PC-3 (cell line): Measurements from ENCODE around the gene C16orf54. TPM values are rescaled to one million over a fixed set of nuclear protein-coding genes. Genes with fewer than 3 reads are reported as not detected.

Experiments
- ATAC-seq: fragments of 200-7000 bp; cut with Tn5 transposase; 2 replicates; pipeline ENCODE4 v1.9.1; 2020; ENCODE audit warnings: mild to moderate bottlenecking, moderate library complexity
- BruUV-seq: library from RNA; stranded (reverse); fragments of 400-500 nt; replicated peaks from 2 replicates; lab custom pipeline; 2021; lab: Mats Ljungman, UMichigan
- CTCF ChIA-PET: fragments of 300-600 bp; sonication (Branson Sonifier 250); formaldehyde crosslinking; loops from one replicate; lab custom pipeline; 2022; ENCODE audit warnings: antibody characterized with exemption; lab: Charles Lee
- POLR2A ChIA-PET: fragments of 300-600 bp; sonication (Branson Sonifier 250); formaldehyde crosslinking; loops from one replicate; lab custom pipeline; 2022; ENCODE audit warnings: antibody characterized with exemption; ENCODE audit not compliant: unreplicated experiment; lab: Charles Lee
- DNase-seq: peaks from one replicate; pipeline ENCODE4 v3.0.0-alpha.2; 2015
- H2AFZ ChIP-seq: fragments of 300-600 bp; sonication (generic); 2 replicates; pipeline ENCODE4 v1.6.0; 2016; ENCODE audit warnings: antibody characterized with exemption, low read length
- H3F3A ChIP-seq: fragments of 300-600 bp; sonication (generic); one replicate; pipeline ENCODE4 v1.6.0; 2017; ENCODE audit warnings: antibody characterized with exemption, low read length, control low read depth, mild to moderate bottlenecking; ENCODE audit not compliant: unreplicated experiment
- H3K27ac ChIP-seq: fragments of 300-600 bp; sonication (generic); 2 replicates; pipeline ENCODE4 v1.5.1; 2016; ENCODE audit warnings: mild to moderate bottlenecking, low read length
- H3K27me3 ChIP-seq: fragments of 300-600 bp; sonication (generic); 2 replicates; pipeline ENCODE4 v1.6.1; 2016; ENCODE audit warnings: low read length, mixed read lengths
- H3K36me3 ChIP-seq: fragments of 300-600 bp; sonication (generic); 2 replicates; pipeline ENCODE4 v1.6.1; 2016; ENCODE audit warnings: low read depth, mixed run types, low read length, mixed read lengths
- H3K4me1 ChIP-seq: fragments of 300-600 bp; sonication (generic); 2 replicates; pipeline ENCODE4 v1.5.1; 2016; ENCODE audit warnings: low read length; ENCODE audit not compliant: insufficient read depth
- H3K4me2 ChIP-seq: fragments of 300-600 bp; sonication (generic); 2 replicates; pipeline ENCODE4 v1.6.0; 2016; ENCODE audit warnings: low read length
- H3K4me3 ChIP-seq: fragments of 300-600 bp; sonication (generic); 2 replicates; pipeline ENCODE4 v1.5.1; 2016; ENCODE audit warnings: mild to moderate bottlenecking, low read length, mixed read lengths
- H3K79me2 ChIP-seq: fragments of 300-600 bp; sonication (generic); 2 replicates; pipeline ENCODE4 v1.6.1; 2017; ENCODE audit warnings: low read length, mixed read lengths
- H3K9ac ChIP-seq: fragments of 300-600 bp; sonication (generic); 2 replicates; pipeline ENCODE4 v1.6.0; 2016; ENCODE audit warnings: mild to moderate bottlenecking, low read length
- H3K9me2 ChIP-seq: fragments of 300-600 bp; sonication (generic); replicated peaks from 2 replicates; pipeline ENCODE4 v1.6.1; 2016; ENCODE audit warnings: mixed run types, low read length, mixed read lengths
- H3K9me3 ChIP-seq: fragments of 300-600 bp; sonication (generic); 2 replicates; pipeline ENCODE4 v1.6.1; 2016; ENCODE audit warnings: low read length, mixed read lengths
- H4K20me1 ChIP-seq: fragments of 300-600 bp; sonication (generic); 2 replicates; pipeline ENCODE4 v1.6.1; 2016; ENCODE audit warnings: low read length, mixed read lengths
- EZH2 ChIP-seq: fragments of 300-600 bp; sonication (generic); IDR thresholded peaks from one replicate; pipeline ENCODE4 v1.6.1; 2017; ENCODE audit warnings: antibody characterized with exemption, mild to moderate bottlenecking, low read length; ENCODE audit not compliant: unreplicated experiment
- EZH2phosphoT487 ChIP-seq: fragments of 300-600 bp; sonication (generic); IDR thresholded peaks from 2 replicates; pipeline ENCODE4 v1.6.1; 2018; ENCODE audit warnings: mild to moderate bottlenecking, antibody characterized with exemption, low read length, borderline replicate concordance
- intact Hi-C: fragments of 100-400 bp; cut with micrococcal nuclease; formaldehyde crosslinking; loops from 2 replicates; pipeline ENCODE4 v1.9.0; 2023
- total RNA-seq: library from RNA; depleted of rRNA; stranded (reverse); fragments of >200 nt; gene quantifications from 2 replicates; pipeline ENCODE4 v1.2.3, GENCODE V29; 2014
- TF ChIP-seq, protein P1 (sequence below): fragments of 300-600 bp; sonication (generic); conservative IDR thresholded peaks from 2 replicates; pipeline ENCODE4 v1.5.1; 2017; ENCODE audit warnings: antibody characterized with exemption, low read depth, mild to moderate bottlenecking, low read length

The C16orf54 gene
- total RNA-seq, 1 experiment from 2014 or later = not detected

GRCh38 chr16:29719063-29719462 lies 26.7 kb downstream of the C16orf54 start:
- ATAC-seq (no peak), DNase-seq (no peak)
- POLR2A ChIA-PET = no interaction called here
- no TSS peak for BruUV-seq
- Histone ChIP-seq H4K20me1 (no peaks in the 10 kb centered on the region), H3K9me3 (no peaks in the 10 kb centered on the region), H3F3A (no peaks in the 10 kb centered on the region), H3K9ac (no peak overlapping the region), H3K27ac (no peak overlapping the region), H3K36me3 (no peaks in the 10 kb centered on the region), H3K4me3 (no peak overlapping the region), H3K4me2 (no peak overlapping the region), H3K79me2 (no peaks in the 10 kb centered on the region), H3K27me3 (no peaks in the 10 kb centered on the region), H3K9me2 (no peaks in the 10 kb centered on the region), H2AFZ (no peak overlapping the region), H3K4me1 (no peaks in the 10 kb centered on the region)
- intact Hi-C loops = no loop called here
- TF ChIP-seq, protein P1, sequence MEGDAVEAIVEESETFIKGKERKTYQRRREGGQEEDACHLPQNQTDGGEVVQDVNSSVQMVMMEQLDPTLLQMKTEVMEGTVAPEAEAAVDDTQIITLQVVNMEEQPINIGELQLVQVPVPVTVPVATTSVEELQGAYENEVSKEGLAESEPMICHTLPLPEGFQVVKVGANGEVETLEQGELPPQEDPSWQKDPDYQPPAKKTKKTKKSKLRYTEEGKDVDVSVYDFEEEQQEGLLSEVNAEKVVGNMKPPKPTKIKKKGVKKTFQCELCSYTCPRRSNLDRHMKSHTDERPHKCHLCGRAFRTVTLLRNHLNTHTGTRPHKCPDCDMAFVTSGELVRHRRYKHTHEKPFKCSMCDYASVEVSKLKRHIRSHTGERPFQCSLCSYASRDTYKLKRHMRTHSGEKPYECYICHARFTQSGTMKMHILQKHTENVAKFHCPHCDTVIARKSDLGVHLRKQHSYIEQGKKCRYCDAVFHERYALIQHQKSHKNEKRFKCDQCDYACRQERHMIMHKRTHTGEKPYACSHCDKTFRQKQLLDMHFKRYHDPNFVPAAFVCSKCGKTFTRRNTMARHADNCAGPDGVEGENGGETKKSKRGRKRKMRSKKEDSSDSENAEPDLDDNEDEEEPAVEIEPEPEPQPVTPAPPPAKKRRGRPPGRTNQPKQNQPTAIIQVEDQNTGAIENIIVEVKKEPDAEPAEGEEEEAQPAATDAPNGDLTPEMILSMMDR = no peak
- TF ChIP-seq EZH2 = no peak
- no peak for TF ChIP-seq EZH2phosphoT487
- CTCF ChIA-PET = no interaction called here

- DNase-seq (no peak), ATAC-seq (no peak)
- no peak overlapping the region for H3K4me3 ChIP-seq
- H3K4me2 ChIP-seq = no peak overlapping the region
- no peaks in the 10 kb centered on the region for H3K9me3 ChIP-seq
- CTCF ChIA-PET = no interaction called here
- BruUV-seq = no TSS peak
- POLR2A ChIA-PET = no interaction called here
- H3K27me3 ChIP-seq = no peaks in the 10 kb centered on the region
- no peaks in the 10 kb centered on the region for H3F3A ChIP-seq
- H3K27ac ChIP-seq = no peak overlapping the region
- no peak for TF ChIP-seq EZH2
- TF ChIP-seq EZH2phosphoT487 = no peak
- TF ChIP-seq, protein P1 = no peak
- no peaks in the 10 kb centered on the region for H3K4me1 ChIP-seq
- intact Hi-C loops = no loop called here
- no peak overlapping the region for H2AFZ ChIP-seq
- no peaks in the 10 kb centered on the region for H3K79me2 ChIP-seq
- no peak overlapping the region for H3K9ac ChIP-seq
- H4K20me1 ChIP-seq = no peaks in the 10 kb centered on the region
- no peaks in the 10 kb centered on the region for H3K36me3 ChIP-seq
- H3K9me2 ChIP-seq = no peaks in the 10 kb centered on the region
Observed at GRCh38 chr16:29717113-29717512, 28.7 kb downstream of the C16orf54 start.

GRCh38 chr16:29714972-29715371 lies 30.8 kb downstream of the C16orf54 start:
- H3K4me3 ChIP-seq = no peak overlapping the region
- ChIA-PET POLR2A (no interaction called here), CTCF (no interaction called here)
- H3K79me2 ChIP-seq = no peaks in the 10 kb centered on the region
- intact Hi-C loops = no loop called here
- no peak for DNase-seq
- H3F3A ChIP-seq = no peaks in the 10 kb centered on the region
- H3K4me2 ChIP-seq = no peak overlapping the region
- no peaks in the 10 kb centered on the region for H4K20me1 ChIP-seq
- H3K9me3 ChIP-seq = no peaks in the 10 kb centered on the region
- no peak for ATAC-seq
- H3K27ac ChIP-seq = no peak overlapping the region
- H2AFZ ChIP-seq = no peak overlapping the region
- no peaks in the 10 kb centered on the region for H3K4me1 ChIP-seq
- no TSS peak for BruUV-seq
- no peaks in the 10 kb centered on the region for H3K27me3 ChIP-seq
- no peak for TF ChIP-seq EZH2
- TF ChIP-seq EZH2phosphoT487 = no peak
- TF ChIP-seq, protein P1 = no peak
- no peaks in the 10 kb centered on the region for H3K36me3 ChIP-seq
- no peaks in the 10 kb centered on the region for H3K9me2 ChIP-seq
- H3K9ac ChIP-seq = no peak overlapping the region
